Stimulated activated CD8-positive, alpha-beta memory T cell treated with anti-CD3 and anti-CD28 coated beads, Interleukin-15, amount 100 ng/mL, for 48 hours (primary cell): ENCODE results near the gene PLCD1.

ENCODE experiments used
- DNase-seq, 2 donors: peaks; one replicate each; pipeline ENCODE4 v3.0.0-alpha.2; 2020; ENCODE audit warnings: low read depth in 2 of 2

PLCD1 gene

GRCh38 chr3:37964146-37964545, 65.3 kb downstream of the PLCD1 start:
- DNase-seq = no peak

- no peak for DNase-seq
Observed at GRCh38 chr3:37963635-37964034, 65.8 kb downstream of the PLCD1 start.

GRCh38 chr3:37963016-37963415, 66.4 kb downstream of the PLCD1 start:
- no peak for DNase-seq

- DNase-seq = no peak
Observed at GRCh38 chr3:37961622-37962431, 67.6 kb downstream of the PLCD1 start.

GRCh38 chr3:37957539-37957936, 71.9 kb downstream of the PLCD1 start:
- no peak for DNase-seq
